ENCODE data around the gene LGR5. TPM values are rescaled to one million over a fixed set of nuclear protein-coding genes. Genes with fewer than 3 reads are reported as not detected.

Gene LGR5
- total and polyA plus RNA-seq, 2 of the 13 experiments (the other 11 are each of a cell fraction or from before 2014, with no cell fraction given), result 37.0 to 121 TPM

GRCh38 chr12:71440763-71441748, 1.5 kb downstream of the LGR5 start (continued):
- TF ChIP-seq ATF3 (CRISPR knock-in tag; IDR thresholded peaks at IDR 0.05) (peak; percentile 59; the same call in 1 of the 2 replicates), MBD4 (IDR thresholded peaks at IDR 0.05; ENCODE audit: borderline replicate concordance, low read length) (peak; percentile 94), NR1H2 (CRISPR knock-in tag; IDR thresholded peaks at IDR 0.05; ENCODE audit: borderline replicate concordance, low read depth) (no peak), MYC (CRISPR knock-in tag; IDR thresholded peaks at IDR 0.05; ENCODE audit: borderline replicate concordance) (peak; percentile 55; the same call in 1 of the 2 replicates), SUZ12 (IDR thresholded peaks at IDR 0.05; ENCODE audit: low read depth, low read length) (no peak), SP2 (CRISPR knock-in tag; IDR thresholded peaks at IDR 0.05) (no peak), ZNF644 (CRISPR knock-in tag; IDR thresholded peaks at IDR 0.05; ENCODE audit: low read depth) (peak; percentile 65; the same call in 1 of the 2 replicates), REPIN1 (CRISPR knock-in tag; IDR thresholded peaks at IDR 0.05; ENCODE audit: borderline replicate concordance, low read depth) (peak; percentile 47; the same call in 1 of the 2 replicates), CBX2 (IDR thresholded peaks at IDR 0.05; ENCODE audit: low read depth, low read length) (no peak), CBX2 (CRISPR knock-in tag; IDR thresholded peaks at IDR 0.05; ENCODE audit: low read depth) (no peak), ZNF350 (CRISPR knock-in tag; IDR thresholded peaks at IDR 0.05; ENCODE audit: borderline replicate concordance, low read depth) (peak; percentile 72; the same call in 1 of the 2 replicates), ZBTB14 (CRISPR knock-in tag; IDR thresholded peaks at IDR 0.05) (no peak), FOXO4 (CRISPR knock-in tag; conservative IDR thresholded peaks at IDR 0.05) (no peak), HOXD1 (CRISPR knock-in tag; IDR thresholded peaks at IDR 0.05) (peak; percentile 85; the same call in 1 of the 2 replicates), CAMTA2 (CRISPR knock-in tag; IDR thresholded peaks at IDR 0.05; ENCODE audit: borderline replicate concordance) (no peak), ARID3A (IDR thresholded peaks at IDR 0.05; ENCODE audit: low read depth, low read length) (peak; percentile 92), ZNF431 (CRISPR knock-in tag; IDR thresholded peaks at IDR 0.05; ENCODE audit: borderline replicate concordance, low read depth) (0 out of 2 replicates have a peak, but pooled peaks have one; percentile 38), ZNF749 (CRISPR knock-in tag; IDR thresholded peaks at IDR 0.05; ENCODE audit: borderline replicate concordance) (peak; percentile 59; the same call in 1 of the 2 replicates), TFE3 (CRISPR knock-in tag; IDR thresholded peaks at IDR 0.05) (peak; percentile 63; the same call in 1 of the 2 replicates), NR3C1 (CRISPR knock-in tag; IDR thresholded peaks at IDR 0.05) (no peak), TCF7L2 (IDR thresholded peaks at IDR 0.05; ENCODE audit: low read depth, low read length) (peak; percentile 96), ZNF652 (CRISPR knock-in tag; IDR thresholded peaks at IDR 0.05; ENCODE audit: borderline replicate concordance, low read depth) (peak; percentile 89), ZNF530 (CRISPR knock-in tag; IDR thresholded peaks at IDR 0.05; ENCODE audit: low read depth) (no peak)
